Pancreas (tissue), 10 donors: ENCODE results near the gene HNRNPM. TPM values are rescaled to one million over a fixed set of nuclear protein-coding genes. Genes with fewer than 3 reads are reported as not detected.

Experiments
- ATAC-seq, 4 donors: fragments of 200-7000 bp; cut with Tn5 transposase; one replicate each; pipeline versions ENCODE4 v1.8.0 to v1.9.1; 2020; ENCODE audit warnings: mild to moderate bottlenecking in 4 of 4, moderate library complexity in 4 of 4
- DNase-seq, 6 donors: peaks; one replicate each; pipeline ENCODE4 v3.0.0-alpha.2; 2020
- FAIRE-seq: peaks from 2 replicates; lab custom pipeline; 2012; peaks lifted over from hg19 to GRCh38; lab: Jason Lieb, UNC
- H3K27ac ChIP-seq, 4 donors: fragments of 200-600 bp; sonication (generic); 1 replicate in 3 of 4; 2 replicates in 1 of 4; pipeline versions ENCODE4 v1.5.0 to v1.8.0; 2020
- H3K27me3 ChIP-seq, 4 donors: fragments of 200-600 bp; one replicate each; pipeline ENCODE4 v1.8.0; 2021
- H3K36me3 ChIP-seq, 3 donors: fragments of 200-600 bp; sonication (generic) in 1 of 3; one replicate each; pipeline versions ENCODE4 v1.5.0 to v1.8.0; 2020 to 2021
- H3K4me1 ChIP-seq, 3 donors: fragments of 200-600 bp; one replicate each; pipeline ENCODE4 v1.8.0; 2021
- H3K4me3 ChIP-seq, 4 donors: fragments of 200-600 bp; sonication (generic) in 2 of 4; one replicate each; pipeline versions ENCODE4 v1.5.0 to v1.8.0; 2020 to 2021
- H3K9me3 ChIP-seq, 4 donors: fragments of 200-600 bp; one replicate each; pipeline ENCODE4 v1.8.0; 2021
- WGBS, 2 donors: extraction: QIAGEN DNeasy Blood & Tissue Kit; methylation state at CpG; one replicate each; pipeline ENCODE4 v1.1.7; 2013; 5-methylcytosine and 5-hydroxymethylcytosine counted together
- intact Hi-C, 3 donors: fragments of 100-400 bp; cut with DNase I; formaldehyde crosslinking; loops; one replicate each; pipeline versions ENCODE4 v1.11.1 to v1.14.2; 2022
- polyA plus RNA-seq, 2 donors: library from polyadenylated mRNA; stranded (reverse); fragments of 200-250 nt; gene quantifications; one replicate each; pipeline ENCODE4 v1.2.3, GENCODE V29; 2013
- total RNA-seq, 6 donors: library from RNA; stranded (reverse); fragmentation: NEBNext Ultra II Directional in 4 of 6; extraction: Animal tissue kit (Norgen Biotek cat#: 25700) in 4 of 6; gene quantifications; one replicate each; pipeline versions ENCODE4 v1.2.1 to v1.2.4, GENCODE V29; 2021 to 2023
- TF ChIP-seq, protein P1 (sequence below), 4 donors: fragments of 200-600 bp; sonication (generic) in 3 of 4; IDR thresholded peaks; one replicate each; pipeline versions ENCODE4 v1.5.0 to v1.8.0; 2021; ENCODE audit warnings: antibody characterized with exemption in 4 of 4
- donor health status: healthy with polysubstance abuse.
- donor health status: DM: no; HTN: no; CAD: no; lungs with moderate emphysema.
- donor health status: DM: no; HTN: no; CAD: no.
- donor health status: control.
- donor health status: control.
- donor health status: Bipolar disorder and iron deficiency.
- donor health status: DM: yes; HTN: yes; CAD: no.
- donor health status: DM: no; HTN: no; CAD: no.
- donor health status: DM: no; HTN: no; CAD: no.
- donor health status: DM: yes; HTN: yes; CAD: no.

Gene HNRNPM
- total and polyA plus RNA-seq, 8 donors, result 44.5 to 90.1 (median 66.6) TPM

DNA sequence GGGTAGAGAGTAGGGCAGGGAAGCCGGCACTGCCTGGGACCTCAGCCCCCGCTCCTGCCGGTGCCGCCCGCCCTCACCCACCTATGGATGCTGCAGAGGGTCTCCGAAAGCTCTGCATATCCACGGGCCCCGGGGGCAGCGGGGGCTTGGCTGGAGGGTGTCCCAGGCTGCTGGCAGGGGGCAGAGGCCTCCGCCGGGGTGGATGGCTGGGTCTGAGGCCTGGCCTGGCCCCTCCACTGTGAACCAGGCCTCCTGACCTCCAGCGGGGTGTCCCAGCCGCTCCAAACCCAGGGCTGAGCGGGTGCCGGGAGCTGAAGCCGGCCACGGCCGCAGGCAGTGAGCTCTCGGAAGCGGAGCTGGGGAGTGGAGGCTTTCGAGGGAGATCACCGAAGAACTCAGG, 53.5 kb downstream of the HNRNPM start:
- peak in 1 of 6 donors; percentile 52 for DNase-seq
- 87 to 89% methylated on average over 21 to 22 of the region's 22 CpGs for WGBS, 2 donors

DNA sequence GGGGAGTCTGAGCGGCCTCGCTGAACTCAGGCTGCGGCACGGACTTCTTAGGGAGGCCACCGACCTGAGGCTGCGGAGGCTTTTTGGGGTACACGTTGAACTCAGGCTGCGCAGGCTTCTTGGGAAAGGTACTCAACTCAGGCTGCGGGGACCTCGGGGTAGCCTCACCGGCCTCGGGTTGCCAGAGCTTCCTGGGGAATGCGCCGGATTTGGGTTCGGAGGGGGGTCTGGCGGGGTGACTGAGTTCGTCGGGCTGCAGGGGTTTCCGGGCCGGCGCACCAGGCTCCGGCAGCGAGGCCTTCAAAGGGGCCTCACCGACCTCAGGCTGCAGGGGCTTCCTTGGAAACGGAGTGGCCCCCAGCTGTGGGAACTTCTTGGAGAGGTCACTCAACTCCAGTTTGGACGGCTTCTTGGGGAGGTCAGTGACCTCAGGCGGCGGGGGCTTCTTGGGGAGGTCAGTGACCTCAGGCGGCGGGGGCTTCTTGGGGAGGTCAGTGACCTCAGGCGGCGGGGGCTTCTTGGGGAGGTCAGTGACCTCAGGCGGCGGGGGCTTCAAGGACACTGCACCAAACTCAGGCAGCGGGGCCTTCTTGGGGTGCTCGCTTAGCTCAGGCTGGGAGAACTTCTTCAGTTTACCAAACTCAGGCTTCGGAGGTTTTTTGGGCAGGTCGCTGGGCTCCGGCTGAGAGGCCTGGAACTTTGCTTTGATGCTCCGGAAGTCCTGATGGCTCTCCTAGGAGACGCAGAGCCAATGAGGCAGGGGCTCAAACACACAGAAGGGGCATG, 54.5 kb downstream of the HNRNPM start:
- intact Hi-C loops, result no loop called here
- Histone ChIP-seq H3K36me3 (no peaks in the 10 kb centered on the region), H3K4me3 (no peak overlapping the region), H3K27me3 (no peaks in the 10 kb centered on the region), H3K27ac (no peak overlapping the region), H3K4me1 (no peaks in the 10 kb centered on the region), H3K9me3 (no peaks in the 10 kb centered on the region)
- WGBS, 2 donors, result 83 to 90% methylated on average over 39 to 41 of the region's 41 CpGs
- DNase-seq (no peak), FAIRE-seq (no peak), ATAC-seq (no peak)
- TF ChIP-seq, protein P1, sequence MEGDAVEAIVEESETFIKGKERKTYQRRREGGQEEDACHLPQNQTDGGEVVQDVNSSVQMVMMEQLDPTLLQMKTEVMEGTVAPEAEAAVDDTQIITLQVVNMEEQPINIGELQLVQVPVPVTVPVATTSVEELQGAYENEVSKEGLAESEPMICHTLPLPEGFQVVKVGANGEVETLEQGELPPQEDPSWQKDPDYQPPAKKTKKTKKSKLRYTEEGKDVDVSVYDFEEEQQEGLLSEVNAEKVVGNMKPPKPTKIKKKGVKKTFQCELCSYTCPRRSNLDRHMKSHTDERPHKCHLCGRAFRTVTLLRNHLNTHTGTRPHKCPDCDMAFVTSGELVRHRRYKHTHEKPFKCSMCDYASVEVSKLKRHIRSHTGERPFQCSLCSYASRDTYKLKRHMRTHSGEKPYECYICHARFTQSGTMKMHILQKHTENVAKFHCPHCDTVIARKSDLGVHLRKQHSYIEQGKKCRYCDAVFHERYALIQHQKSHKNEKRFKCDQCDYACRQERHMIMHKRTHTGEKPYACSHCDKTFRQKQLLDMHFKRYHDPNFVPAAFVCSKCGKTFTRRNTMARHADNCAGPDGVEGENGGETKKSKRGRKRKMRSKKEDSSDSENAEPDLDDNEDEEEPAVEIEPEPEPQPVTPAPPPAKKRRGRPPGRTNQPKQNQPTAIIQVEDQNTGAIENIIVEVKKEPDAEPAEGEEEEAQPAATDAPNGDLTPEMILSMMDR (IDR thresholded peaks at IDR 0.05), result no peak

More for the DNA sequence above, 53.5 kb downstream of the HNRNPM start:
- ATAC-seq (no peak), FAIRE-seq (no peak)
- Histone ChIP-seq H3K27ac (no peak overlapping the region), H3K27me3 (no peaks in the 10 kb centered on the region), H3K4me1 (no peaks in the 10 kb centered on the region), H3K36me3 (no peaks in the 10 kb centered on the region), H3K4me3 (no peak overlapping the region), H3K9me3 (no peaks in the 10 kb centered on the region)
- intact Hi-C loops, result no loop called here
- TF ChIP-seq, protein P1 (IDR thresholded peaks at IDR 0.05), result no peak

DNA sequence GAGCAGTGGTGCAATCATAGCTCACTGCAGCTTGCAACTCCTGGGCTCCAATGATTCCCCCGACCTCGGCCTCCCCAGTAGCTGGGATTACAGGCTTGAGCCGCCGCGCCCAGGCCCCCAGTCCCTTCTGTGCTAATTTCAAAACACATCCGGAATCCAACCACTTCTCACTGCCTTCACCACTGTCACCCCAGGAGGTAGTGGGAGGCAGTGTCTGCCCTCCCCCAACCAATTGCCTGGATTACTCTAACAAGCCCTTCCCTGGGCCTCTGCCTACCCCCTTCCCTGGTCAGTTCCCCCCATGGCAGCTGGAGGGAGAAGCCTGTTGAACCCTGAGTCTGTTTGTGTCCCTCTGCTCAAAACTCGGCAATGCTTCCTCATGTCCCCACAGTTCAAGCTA, 55.4 kb downstream of the HNRNPM start:
- Histone ChIP-seq H3K4me1 (no peaks in the 10 kb centered on the region), H3K27ac (no peak overlapping the region), H3K4me3 (no peak overlapping the region), H3K36me3 (no peaks in the 10 kb centered on the region), H3K27me3 (no peaks in the 10 kb centered on the region), H3K9me3 (no peaks in the 10 kb centered on the region)
- intact Hi-C loops, result loop anchor here in 2 of 3 donors (10.0 kb wide), 1 partner anchor 145 kb away; no protein-coding TSS in a partner anchor
- peak in 1 of 4 donors; percentile 48 for ATAC-seq
- FAIRE-seq, result no peak
- 66 to 73% methylated on average over 7 of the region's 7 CpGs for WGBS, 2 donors
- no peak for DNase-seq
- TF ChIP-seq, protein P1 (IDR thresholded peaks at IDR 0.05), result no peak

DNA sequence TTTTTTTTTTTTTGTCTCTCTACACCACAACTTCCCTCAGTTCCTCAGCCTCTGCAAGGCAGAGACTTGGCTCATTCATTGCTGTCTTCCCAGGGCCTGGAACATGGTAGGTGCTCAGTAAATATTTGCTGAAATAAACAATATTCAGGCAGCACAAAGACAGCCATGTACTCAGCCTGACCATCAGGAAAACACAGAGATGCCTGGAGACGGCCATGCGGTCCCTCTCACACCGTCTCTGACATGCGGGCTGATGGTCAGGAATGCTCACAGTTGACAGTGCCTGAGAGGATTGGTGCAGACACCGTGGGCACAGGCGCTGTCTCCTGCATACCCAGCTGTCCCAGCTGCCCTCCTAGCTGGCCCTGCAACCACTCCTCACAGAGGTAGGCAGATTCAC, 56.7 kb downstream of the HNRNPM start:
- no peaks in the 10 kb centered on the region for H3K9me3 ChIP-seq
- WGBS, 2 donors, result 69 to 85% methylated on average over 6 of the region's 6 CpGs
- H3K27ac ChIP-seq, result no peak overlapping the region
- FAIRE-seq (no peak), DNase-seq (no peak), ATAC-seq (no peak)
- no peak overlapping the region for H3K4me3 ChIP-seq
- TF ChIP-seq, protein P1 (IDR thresholded peaks at IDR 0.05), result no peak
- intact Hi-C loops, result loop anchor here in 2 of 3 donors (10.0 kb wide), 1 partner anchor 147 kb away; no protein-coding TSS in a partner anchor
- no peaks in the 10 kb centered on the region for H3K27me3 ChIP-seq
- no peaks in the 10 kb centered on the region for H3K36me3 ChIP-seq
- H3K4me1 ChIP-seq, result no peaks in the 10 kb centered on the region

DNA sequence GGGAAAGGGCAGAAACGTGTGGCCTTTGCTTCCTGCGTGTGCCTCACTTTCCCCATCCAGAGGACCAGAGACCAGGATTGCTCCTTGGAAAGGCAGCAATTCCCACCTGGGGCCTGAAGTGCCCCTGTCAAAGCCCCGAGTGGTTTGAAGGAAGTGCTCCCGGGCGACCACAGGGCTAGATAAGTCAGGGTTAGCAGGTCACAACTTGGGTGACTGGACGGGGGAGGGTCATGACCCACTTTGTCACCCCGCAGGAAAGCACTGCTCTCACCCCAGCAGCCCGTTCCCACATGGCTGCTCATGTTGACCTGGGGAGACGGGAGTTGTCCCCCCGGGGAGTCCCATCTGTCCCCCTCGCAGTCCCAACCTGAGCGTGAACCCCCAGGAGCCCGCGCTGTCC, 57.2 kb downstream of the HNRNPM start:
- intact Hi-C loops, result loop anchor here in 2 of 3 donors (10.0 kb wide), 1 partner anchor 147 kb away; no protein-coding TSS in a partner anchor
- no peaks in the 10 kb centered on the region for H3K36me3 ChIP-seq
- 72 to 82% methylated on average over 14 of the region's 14 CpGs for WGBS, 2 donors
- no peak for ATAC-seq
- no peak overlapping the region for H3K4me3 ChIP-seq
- no peaks in the 10 kb centered on the region for H3K4me1 ChIP-seq
- FAIRE-seq, result no peak
- TF ChIP-seq, protein P1 (IDR thresholded peaks at IDR 0.05), result no peak
- no peaks in the 10 kb centered on the region for H3K9me3 ChIP-seq
- DNase-seq, result no peak
- H3K27me3 ChIP-seq, result no peaks in the 10 kb centered on the region
- H3K27ac ChIP-seq, result no peak overlapping the region
